K562 (cell line): ENCODE measurements around the gene TLCD1. TPM values are rescaled to one million over a fixed set of nuclear protein-coding genes. Genes with fewer than 3 reads are reported as not detected.

Experiments used
- ARHGAP35 ChIP-seq: fragments of 450-650 bp; IDR thresholded peaks from 2 replicates; pipeline ENCODE4 v1.6.1; 2018; ENCODE audit not compliant: partially characterized antibody
- CHCHD3 ChIP-seq: fragments of 250-450 bp; sonication (Bioruptor Pico); IDR thresholded peaks from 2 replicates; pipeline ENCODE4 v2.1.2; 2022; ENCODE audit warnings: mild to moderate bottlenecking
- ETV5 ChIP-seq: sonication (generic); formaldehyde crosslinking; IDR thresholded peaks from 2 replicates; pipeline ENCODE4 v1.4.0; 2020; ENCODE audit warnings: low read depth, mild to moderate bottlenecking, missing genetic modification reagents
- HMGN3 ChIP-seq: IDR thresholded peaks from 2 replicates; pipeline ENCODE4 v1.6.1; 2011; ENCODE audit warnings: borderline replicate concordance, low read depth, mild to moderate bottlenecking, mixed read lengths, low read length; ENCODE audit not compliant: insufficient read length; ENCODE audit errors: extremely low read depth
- JUNB ChIP-seq: fragments of 450-650 bp; formaldehyde crosslinking; conservative IDR thresholded peaks from 2 replicates; pipeline ENCODE4 v1.4.0; 2020; ENCODE audit warnings: mild to moderate bottlenecking
- KAT2B ChIP-seq: IDR thresholded peaks from one replicate; pipeline ENCODE4 v1.6.1; 2012; ENCODE audit warnings: low read depth, mild to moderate bottlenecking, control low read depth, inconsistent platforms, low read length, moderate library complexity
- KLF6 ChIP-seq: fragments of 250-450 bp; sonication (Bioruptor Pico); IDR thresholded peaks from 2 replicates; pipeline ENCODE4 v1.4.0; 2020; ENCODE audit warnings: mild to moderate bottlenecking, moderate library complexity, borderline replicate concordance
- NFIC ChIP-seq: fragments of 450-650 bp; IDR thresholded peaks from 2 replicates; pipeline ENCODE4 v1.6.1; 2017; ENCODE audit warnings: mild to moderate bottlenecking, inconsistent platforms
- ZNF174 ChIP-seq: fragments of 250-450 bp; sonication (Bioruptor Pico); IDR thresholded peaks from 2 replicates; pipeline ENCODE4 v1.4.0; 2020; ENCODE audit warnings: mild to moderate bottlenecking
- polyA plus RNA-seq, 8 experiments: library from polyadenylated mRNA; depleted of rRNA in 4 of 8; stranded (reverse) in 5 of 8; unstranded in 3 of 8; fragments of >200 nt; fragmentation: Nextera tagmentation in 2 of 8; fragmentation: Illumina TruSeq in 1 of 8; extraction: Ambion mirVana in 2 of 8; extraction: Trizol in 1 of 8; gene quantifications; 2 replicates each; pipeline versions ENCODE4 v1.2.1 to v1.2.3, GENCODE V29; 2011 to 2014; ENCODE audit warnings: inconsistent platforms in 1 of 8, missing spikeins in 1 of 8
- total RNA-seq, 7 experiments: library from RNA; depleted of rRNA in 6 of 7; stranded (reverse); fragments of >200 nt in 6 of 7; fragmentation: Illumina TruSeq in 2 of 7; extraction: Trizol in 2 of 7; gene quantifications; 2 replicates each; pipeline versions ENCODE4 v1.2.1 to v1.2.3, GENCODE V29; 2011 to 2021; ENCODE audit warnings: low replicate concordance in 1 of 7
- TF ChIP-seq, protein P1 (sequence below): fragments of 250-450 bp; sonication (Bioruptor Pico); IDR thresholded peaks from 2 replicates; pipeline ENCODE4 v1.5.0; 2021; ENCODE audit warnings: mild to moderate bottlenecking, borderline replicate concordance
- TF ChIP-seq, protein P2 (sequence below): fragments of 200-400 bp; formaldehyde crosslinking; IDR thresholded peaks from 2 replicates; pipeline ENCODE4 v1.6.1; 2017; ENCODE audit warnings: mild to moderate bottlenecking, low read depth, low read length, moderate library complexity
- TF ChIP-seq, protein P3 (sequence below): sonication (generic); formaldehyde crosslinking; IDR thresholded peaks from 2 replicates; pipeline ENCODE4 v1.4.0; 2020; ENCODE audit warnings: mild to moderate bottlenecking, missing genetic modification reagents
- TF ChIP-seq, protein P4 (sequence below), 2 experiments: IDR thresholded peaks; 2 replicates each; pipeline ENCODE4 v1.6.1; 2012; ENCODE audit warnings: improper control_type of control experiment in 2 of 2, low read depth in 2 of 2, low read length in 2 of 2, borderline replicate concordance in 1 of 2
- TF ChIP-seq, protein P5 (sequence below): sonication (generic); formaldehyde crosslinking; IDR thresholded peaks from 2 replicates; pipeline ENCODE4 v1.8.0; 2023; ENCODE audit warnings: mild to moderate bottlenecking, missing genetic modification reagents
- TF ChIP-seq, protein P6 (sequence below): fragments of 250-450 bp; sonication (Bioruptor Pico); IDR thresholded peaks from 2 replicates; pipeline ENCODE4 v1.9.0; 2021; ENCODE audit warnings: mild to moderate bottlenecking

TLCD1 gene
- total and polyA plus RNA-seq, 9 of the 15 experiments (the other 6 are each of a cell fraction or from before 2014, with no cell fraction given): 6.8 to 37.7 (median 21.7) TPM

DNA sequence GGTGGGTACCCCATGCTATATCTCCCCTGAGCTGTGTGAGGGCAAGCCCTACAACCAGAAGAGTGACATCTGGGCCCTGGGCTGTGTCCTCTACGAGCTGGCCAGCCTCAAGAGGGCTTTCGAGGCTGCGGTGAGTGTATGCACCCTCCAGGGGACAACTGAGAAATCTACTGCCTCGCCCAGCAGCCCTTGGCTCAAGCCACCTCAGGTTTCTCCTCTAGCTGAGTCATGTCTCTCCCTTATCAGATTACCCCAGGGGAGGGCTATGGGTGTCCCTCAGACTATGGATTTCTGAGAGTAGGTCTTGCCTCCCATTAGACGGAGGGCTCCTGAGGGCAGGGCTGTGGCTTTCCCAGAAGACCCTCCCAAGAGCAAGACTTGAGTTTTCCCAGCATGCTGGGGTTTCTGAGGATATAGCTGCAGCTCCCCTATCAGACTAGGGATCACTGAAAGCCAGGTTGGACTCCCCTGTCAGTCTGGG, 9.2 kb upstream of the TLCD1 start (continued):
- TF ChIP-seq, protein P1, sequence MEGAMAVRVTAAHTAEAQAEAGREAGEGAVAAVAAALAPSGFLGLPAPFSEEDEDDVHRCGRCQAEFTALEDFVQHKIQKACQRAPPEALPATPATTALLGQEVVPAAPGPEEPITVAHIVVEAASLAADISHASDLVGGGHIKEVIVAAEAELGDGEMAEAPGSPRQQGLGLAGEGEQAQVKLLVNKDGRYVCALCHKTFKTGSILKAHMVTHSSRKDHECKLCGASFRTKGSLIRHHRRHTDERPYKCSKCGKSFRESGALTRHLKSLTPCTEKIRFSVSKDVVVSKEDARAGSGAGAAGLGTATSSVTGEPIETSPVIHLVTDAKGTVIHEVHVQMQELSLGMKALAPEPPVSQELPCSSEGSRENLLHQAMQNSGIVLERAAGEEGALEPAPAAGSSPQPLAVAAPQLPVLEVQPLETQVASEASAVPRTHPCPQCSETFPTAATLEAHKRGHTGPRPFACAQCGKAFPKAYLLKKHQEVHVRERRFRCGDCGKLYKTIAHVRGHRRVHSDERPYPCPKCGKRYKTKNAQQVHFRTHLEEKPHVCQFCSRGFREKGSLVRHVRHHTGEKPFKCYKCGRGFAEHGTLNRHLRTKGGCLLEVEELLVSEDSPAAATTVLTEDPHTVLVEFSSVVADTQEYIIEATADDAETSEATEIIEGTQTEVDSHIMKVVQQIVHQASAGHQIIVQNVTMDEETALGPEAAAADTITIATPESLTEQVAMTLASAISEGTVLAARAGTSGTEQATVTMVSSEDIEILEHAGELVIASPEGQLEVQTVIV (CRISPR knock-in tag): no peak
- TF ChIP-seq, protein P2, sequence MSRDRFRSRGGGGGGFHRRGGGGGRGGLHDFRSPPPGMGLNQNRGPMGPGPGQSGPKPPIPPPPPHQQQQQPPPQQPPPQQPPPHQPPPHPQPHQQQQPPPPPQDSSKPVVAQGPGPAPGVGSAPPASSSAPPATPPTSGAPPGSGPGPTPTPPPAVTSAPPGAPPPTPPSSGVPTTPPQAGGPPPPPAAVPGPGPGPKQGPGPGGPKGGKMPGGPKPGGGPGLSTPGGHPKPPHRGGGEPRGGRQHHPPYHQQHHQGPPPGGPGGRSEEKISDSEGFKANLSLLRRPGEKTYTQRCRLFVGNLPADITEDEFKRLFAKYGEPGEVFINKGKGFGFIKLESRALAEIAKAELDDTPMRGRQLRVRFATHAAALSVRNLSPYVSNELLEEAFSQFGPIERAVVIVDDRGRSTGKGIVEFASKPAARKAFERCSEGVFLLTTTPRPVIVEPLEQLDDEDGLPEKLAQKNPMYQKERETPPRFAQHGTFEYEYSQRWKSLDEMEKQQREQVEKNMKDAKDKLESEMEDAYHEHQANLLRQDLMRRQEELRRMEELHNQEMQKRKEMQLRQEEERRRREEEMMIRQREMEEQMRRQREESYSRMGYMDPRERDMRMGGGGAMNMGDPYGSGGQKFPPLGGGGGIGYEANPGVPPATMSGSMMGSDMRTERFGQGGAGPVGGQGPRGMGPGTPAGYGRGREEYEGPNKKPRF: no peak
- TF ChIP-seq, protein P3, sequence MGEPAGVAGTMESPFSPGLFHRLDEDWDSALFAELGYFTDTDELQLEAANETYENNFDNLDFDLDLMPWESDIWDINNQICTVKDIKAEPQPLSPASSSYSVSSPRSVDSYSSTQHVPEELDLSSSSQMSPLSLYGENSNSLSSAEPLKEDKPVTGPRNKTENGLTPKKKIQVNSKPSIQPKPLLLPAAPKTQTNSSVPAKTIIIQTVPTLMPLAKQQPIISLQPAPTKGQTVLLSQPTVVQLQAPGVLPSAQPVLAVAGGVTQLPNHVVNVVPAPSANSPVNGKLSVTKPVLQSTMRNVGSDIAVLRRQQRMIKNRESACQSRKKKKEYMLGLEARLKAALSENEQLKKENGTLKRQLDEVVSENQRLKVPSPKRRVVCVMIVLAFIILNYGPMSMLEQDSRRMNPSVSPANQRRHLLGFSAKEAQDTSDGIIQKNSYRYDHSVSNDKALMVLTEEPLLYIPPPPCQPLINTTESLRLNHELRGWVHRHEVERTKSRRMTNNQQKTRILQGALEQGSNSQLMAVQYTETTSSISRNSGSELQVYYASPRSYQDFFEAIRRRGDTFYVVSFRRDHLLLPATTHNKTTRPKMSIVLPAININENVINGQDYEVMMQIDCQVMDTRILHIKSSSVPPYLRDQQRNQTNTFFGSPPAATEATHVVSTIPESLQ: no peak
- TF ChIP-seq JUNB (CRISPR knock-in tag) (peak; percentile 13; the same call in 1 of the 2 replicates), NFIC (0 out of 2 replicates have a peak, but pooled peaks have one; percentile 11), ARHGAP35 (no peak), ETV5 (no peak), ZNF174 (CRISPR knock-in tag) (no peak), CHCHD3 (CRISPR knock-in tag) (no peak), KLF6 (CRISPR knock-in tag) (no peak), HMGN3 (no peak), KAT2B (no peak)
- TF ChIP-seq, protein P4, sequence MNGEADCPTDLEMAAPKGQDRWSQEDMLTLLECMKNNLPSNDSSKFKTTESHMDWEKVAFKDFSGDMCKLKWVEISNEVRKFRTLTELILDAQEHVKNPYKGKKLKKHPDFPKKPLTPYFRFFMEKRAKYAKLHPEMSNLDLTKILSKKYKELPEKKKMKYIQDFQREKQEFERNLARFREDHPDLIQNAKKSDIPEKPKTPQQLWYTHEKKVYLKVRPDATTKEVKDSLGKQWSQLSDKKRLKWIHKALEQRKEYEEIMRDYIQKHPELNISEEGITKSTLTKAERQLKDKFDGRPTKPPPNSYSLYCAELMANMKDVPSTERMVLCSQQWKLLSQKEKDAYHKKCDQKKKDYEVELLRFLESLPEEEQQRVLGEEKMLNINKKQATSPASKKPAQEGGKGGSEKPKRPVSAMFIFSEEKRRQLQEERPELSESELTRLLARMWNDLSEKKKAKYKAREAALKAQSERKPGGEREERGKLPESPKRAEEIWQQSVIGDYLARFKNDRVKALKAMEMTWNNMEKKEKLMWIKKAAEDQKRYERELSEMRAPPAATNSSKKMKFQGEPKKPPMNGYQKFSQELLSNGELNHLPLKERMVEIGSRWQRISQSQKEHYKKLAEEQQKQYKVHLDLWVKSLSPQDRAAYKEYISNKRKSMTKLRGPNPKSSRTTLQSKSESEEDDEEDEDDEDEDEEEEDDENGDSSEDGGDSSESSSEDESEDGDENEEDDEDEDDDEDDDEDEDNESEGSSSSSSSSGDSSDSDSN (IDR thresholded peaks at IDR 0.05; ENCODE audit: borderline replicate concordance in 1 of 2, low read depth in 2 of 2, low read length in 2 of 2): peak; percentile 29 to 85; a peak in 2 of 4 replicates
- TF ChIP-seq, protein P5, sequence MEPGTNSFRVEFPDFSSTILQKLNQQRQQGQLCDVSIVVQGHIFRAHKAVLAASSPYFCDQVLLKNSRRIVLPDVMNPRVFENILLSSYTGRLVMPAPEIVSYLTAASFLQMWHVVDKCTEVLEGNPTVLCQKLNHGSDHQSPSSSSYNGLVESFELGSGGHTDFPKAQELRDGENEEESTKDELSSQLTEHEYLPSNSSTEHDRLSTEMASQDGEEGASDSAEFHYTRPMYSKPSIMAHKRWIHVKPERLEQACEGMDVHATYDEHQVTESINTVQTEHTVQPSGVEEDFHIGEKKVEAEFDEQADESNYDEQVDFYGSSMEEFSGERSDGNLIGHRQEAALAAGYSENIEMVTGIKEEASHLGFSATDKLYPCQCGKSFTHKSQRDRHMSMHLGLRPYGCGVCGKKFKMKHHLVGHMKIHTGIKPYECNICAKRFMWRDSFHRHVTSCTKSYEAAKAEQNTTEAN (CRISPR knock-in tag): no peak
- TF ChIP-seq, protein P6, sequence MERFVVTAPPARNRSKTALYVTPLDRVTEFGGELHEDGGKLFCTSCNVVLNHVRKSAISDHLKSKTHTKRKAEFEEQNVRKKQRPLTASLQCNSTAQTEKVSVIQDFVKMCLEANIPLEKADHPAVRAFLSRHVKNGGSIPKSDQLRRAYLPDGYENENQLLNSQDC (CRISPR knock-in tag): no peak
